ENCODE measurements around the gene GPR61.

The GPR61 gene

GRCh38 chr1:109539676-109540075, at the start of gene GPR61:
Gene GPR61, plus strand, starts transcription at chr1:109539872. Its CDS starts 3,151 bp downstream, at chr1:109543023.
- DNase-seq (ENCODE audit: low read depth, low spot score), result no peak

GRCh38 chr1:109490029-109490933, 49.4 kb upstream of the GPR61 start:
- no peak for DNase-seq (ENCODE audit: low read depth, low spot score)

- DNase-seq (ENCODE audit: low read depth, low spot score), result no peak
Measured at GRCh38 chr1:109490934-109491302, 48.8 kb upstream of the GPR61 start.

DNA sequence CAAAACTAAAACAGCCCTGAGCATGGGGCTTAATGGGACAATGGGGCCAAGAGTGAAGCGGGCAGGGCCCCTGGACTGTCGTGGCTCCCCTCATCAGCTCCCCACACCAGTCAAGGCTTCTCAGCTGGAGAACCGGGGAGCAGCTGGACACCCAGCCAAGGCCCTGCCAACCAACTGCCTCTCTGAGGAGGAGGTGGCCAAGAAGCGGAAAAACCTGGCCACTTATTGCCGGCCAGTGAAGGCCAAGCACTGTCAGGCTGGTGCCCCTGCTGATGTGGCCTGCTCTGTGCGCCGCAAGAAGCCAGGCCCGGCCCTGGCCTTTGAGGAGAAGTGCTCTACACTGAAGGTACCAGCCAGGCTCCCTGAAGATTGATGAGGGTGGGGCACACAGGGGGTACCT, 48.3 kb upstream of the GPR61 start:
- no peak for DNase-seq (ENCODE audit: low read depth, low spot score)

DNA sequence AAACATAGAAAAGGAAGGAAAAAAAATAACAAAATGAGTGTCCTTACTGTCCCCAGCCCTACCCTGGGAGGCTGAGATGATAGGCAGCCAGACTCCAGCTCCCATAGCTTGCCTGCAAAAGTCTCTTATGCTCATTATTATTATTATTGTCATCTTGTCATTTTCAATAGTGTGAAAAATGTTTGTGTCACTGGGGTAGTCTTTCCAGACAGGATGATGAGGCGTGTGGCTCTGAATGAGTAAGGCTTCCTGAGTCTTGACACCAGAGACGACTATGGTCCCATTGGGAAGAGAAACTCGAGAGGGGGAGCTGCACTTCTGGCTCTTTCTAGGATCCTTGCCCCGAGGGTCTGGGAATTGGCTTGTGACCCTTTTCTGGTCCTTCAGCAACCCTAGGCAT, 46.9 kb upstream of the GPR61 start:
- no peak for DNase-seq (ENCODE audit: low read depth, low spot score)

DNA sequence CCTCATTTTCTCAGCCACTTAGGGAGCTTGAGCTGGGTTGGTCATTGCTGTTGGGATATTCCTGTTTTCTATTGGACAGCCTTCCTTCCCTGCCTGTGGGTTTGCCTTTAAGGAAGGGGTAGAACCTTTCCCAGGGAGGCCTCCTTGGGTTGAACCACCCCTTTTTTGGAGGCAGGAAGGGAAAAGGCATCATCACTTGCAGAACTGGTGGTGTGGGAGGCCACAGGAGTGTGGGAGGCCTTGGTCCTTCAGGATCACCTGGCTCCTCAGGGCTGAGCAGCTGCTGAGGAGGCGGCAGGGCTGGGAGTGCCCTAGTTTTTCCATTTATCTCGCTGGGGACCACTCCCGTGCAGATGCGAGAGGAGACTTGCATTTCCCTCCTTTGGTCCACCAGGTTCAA, 46.4 kb upstream of the GPR61 start:
- no peak for DNase-seq (ENCODE audit: low read depth, low spot score)

GRCh38 chr1:109493805-109494539, 45.7 kb upstream of the GPR61 start, which contains the start of gene CYB561D1:
Gene CYB561D1, plus strand, starts transcription at chr1:109494094. Its CDS starts 46 bp downstream, at chr1:109494140.
- no peak for DNase-seq (ENCODE audit: low read depth, low spot score)

DNA sequence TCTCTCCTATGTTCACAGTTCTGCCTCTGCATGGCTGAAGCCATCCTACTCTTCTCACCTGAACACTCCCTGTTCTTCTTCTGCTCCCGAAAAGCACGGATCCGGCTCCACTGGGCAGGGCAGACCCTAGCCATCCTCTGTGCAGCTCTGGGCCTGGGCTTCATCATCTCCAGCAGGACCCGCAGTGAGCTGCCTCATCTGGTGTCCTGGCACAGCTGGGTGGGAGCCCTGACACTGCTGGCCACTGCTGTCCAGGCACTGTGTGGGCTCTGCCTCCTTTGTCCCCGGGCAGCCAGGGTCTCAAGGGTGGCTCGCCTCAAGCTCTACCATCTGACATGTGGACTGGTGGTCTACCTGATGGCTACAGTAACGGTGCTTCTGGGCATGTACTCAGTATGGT, 43.9 kb upstream of the GPR61 start:
- no peak for DNase-seq (ENCODE audit: low read depth, low spot score)

DNA sequence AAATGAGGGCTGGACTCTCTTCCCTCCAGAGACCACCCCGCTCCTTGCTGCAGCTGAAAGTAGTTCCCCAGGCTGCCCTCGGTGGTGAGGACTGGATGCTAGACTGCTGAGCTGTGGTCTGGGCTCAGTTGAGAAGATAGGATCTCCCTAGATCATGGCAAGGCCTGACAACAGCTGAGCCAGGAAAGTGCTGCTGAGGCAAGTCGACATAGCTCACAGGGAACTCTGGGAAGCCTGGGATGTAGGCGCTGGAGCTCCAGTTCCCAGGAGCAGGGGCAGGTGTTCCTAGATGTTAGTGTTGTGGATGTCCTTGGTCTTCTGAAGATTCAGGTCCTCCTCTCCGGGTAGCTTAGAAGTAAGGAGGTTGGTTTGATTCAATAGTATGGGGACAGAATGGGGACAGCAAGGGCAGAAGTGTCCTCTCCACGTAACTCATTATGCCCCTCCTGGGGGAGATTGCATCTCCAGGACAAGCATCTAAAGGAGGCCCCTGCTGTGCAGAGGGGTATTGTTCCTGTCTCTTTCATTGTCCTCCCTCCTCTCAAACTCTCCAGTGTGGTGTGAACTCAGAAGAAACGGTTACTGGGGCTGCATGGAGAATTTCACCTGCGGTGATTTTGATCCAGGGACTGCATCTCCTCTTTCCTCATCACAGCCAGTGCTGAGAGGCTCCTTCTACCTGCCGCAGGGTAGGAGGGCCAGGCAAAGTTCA, 42.1 kb upstream of the GPR61 start:
- no peak for DNase-seq (ENCODE audit: low read depth, low spot score)

- DNase-seq (ENCODE audit: low read depth, low spot score), result no peak
Measured at GRCh38 chr1:109498161-109498801, 41.4 kb upstream of the GPR61 start.

DNA sequence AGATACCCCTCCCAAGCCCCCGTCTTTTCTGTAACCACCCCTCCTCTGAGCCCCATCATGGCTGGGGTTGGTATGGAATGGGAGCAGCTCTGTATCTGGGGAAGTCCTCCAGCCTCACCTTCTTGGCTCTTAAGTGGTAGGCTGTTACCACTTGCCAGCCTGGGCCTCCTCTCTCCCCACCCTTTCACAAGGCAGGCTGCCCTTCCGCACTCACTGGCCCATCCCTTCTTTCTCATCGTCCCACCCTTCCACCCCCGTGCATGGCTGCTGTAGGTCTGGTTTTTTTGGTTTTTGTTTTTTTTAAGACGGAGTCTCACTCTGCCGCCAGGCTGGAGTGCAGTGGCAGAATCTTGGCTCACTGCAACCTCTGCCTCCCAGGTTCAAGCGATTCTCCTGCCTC, 40.6 kb upstream of the GPR61 start:
- no peak for DNase-seq (ENCODE audit: low read depth, low spot score)

DNA sequence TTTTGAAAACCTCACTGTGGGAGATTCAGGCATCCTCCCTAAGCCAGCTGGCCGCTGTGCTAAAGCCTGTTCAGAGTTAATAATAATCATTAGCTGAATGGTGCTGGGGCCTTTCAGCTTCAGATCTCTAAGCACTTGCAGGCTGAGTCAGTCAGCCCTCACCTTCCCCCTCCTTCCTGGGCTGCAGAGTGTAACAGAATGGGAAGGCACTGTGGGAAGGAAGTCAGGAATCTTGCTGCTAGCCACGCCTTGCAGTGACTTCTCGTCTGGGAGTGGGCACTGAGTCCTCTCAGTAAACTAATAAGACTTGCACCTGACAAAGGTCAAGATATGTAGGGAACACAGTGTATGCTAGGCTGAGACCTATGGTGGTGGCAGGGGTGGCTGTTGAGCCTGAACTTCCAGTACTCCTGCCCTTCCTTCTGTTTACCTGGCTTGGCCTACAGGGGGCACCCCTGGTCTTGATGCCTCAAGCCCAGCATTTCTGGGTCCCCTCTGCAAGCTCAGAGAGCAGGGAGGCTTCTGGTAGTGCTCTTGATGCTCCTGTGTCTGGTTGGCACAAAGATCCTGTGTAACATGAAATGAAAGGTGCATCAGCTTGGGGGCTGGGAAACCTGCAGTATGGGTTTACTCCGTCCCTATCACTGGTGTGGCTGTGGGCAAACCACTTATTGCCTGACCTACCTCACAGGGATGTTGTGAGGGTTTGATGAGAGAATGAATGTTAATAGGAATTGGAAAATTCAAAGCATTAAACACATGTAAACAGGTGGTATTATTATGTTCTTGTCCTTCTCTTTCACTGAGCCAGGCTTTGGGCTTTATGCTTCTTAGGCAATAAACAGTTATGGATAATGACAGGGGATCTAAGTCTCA, 39.8 kb upstream of the GPR61 start:
- DNase-seq (ENCODE audit: low read depth, low spot score), result no peak

DNA sequence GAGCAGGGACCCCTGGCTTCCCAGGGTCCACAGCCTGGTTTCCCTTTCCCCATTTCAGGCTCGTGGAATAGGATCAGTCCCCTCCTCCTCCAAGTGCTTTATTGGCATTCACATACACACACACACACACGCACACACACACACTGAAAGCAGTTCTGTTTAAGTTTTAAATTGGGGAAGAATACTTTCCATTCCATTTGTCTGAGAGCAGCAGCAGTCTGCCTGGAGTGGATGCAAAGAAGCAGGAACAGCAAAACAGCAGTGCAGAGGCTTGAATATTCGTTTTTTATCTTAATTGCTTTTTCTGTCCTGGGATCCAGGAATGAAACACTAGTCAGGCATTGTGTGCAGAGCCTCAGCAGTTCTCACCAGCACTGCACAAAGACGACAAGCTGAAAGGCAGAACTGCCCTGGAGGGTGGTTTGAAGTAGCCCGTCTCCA, 38.7 kb upstream of the GPR61 start:
- DNase-seq (ENCODE audit: low read depth, low spot score), result no peak

- no peak for DNase-seq (ENCODE audit: low read depth, low spot score)
Measured at GRCh38 chr1:109501644-109502363, 37.9 kb upstream of the GPR61 start.

GRCh38 chr1:109502364-109502851, 37.3 kb upstream of the GPR61 start:
- DNase-seq (ENCODE audit: low read depth, low spot score), result no peak

- DNase-seq (ENCODE audit: low read depth, low spot score), result no peak
Measured at GRCh38 chr1:109503935-109504334, 35.7 kb upstream of the GPR61 start.

DNA sequence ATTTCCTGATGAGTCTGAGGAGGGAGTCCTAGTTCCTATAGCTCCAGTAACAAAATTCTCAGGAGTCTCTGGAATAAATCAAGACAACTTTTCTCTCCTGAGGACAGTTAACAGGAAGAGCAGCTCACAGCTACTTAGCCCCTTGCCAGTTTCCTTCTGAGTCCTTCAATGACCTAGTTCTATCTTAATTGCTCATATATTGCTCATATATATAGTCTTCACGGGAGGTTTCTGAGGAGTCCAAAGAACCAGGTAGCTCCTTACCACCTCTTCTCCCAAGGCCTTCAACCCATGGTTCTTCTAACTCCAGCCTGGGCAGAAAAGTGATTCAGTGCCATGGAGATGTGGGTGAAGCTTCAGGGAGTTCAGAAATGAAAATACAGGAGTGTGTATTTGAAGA, 34.7 kb upstream of the GPR61 start:
- no peak for DNase-seq (ENCODE audit: low read depth, low spot score)

GRCh38 chr1:109508001-109508872, 31.4 kb upstream of the GPR61 start:
- DNase-seq (ENCODE audit: low read depth, low spot score), result no peak

- no peak for DNase-seq (ENCODE audit: low read depth, low spot score)
Measured at GRCh38 chr1:109508873-109509175, 30.8 kb upstream of the GPR61 start.
